Gastrocnemius medialis (tissue), 4 donors: Measurements from ENCODE around the gene HDAC7.

Source experiments
- POLR2A ChIP-seq, 2 donors: fragments of 450-650 bp; IDR thresholded peaks; one replicate each; pipeline ENCODE4 v1.6.1; 2017; ENCODE audit warnings: antibody characterized with exemption in 2 of 2, mild to moderate bottlenecking in 2 of 2, moderate library complexity in 2 of 2
- TF ChIP-seq, protein P1 (sequence below), 5 experiments: fragments of 450-650 bp in 3 of 5; fragments of 200-600 bp in 2 of 5; sonication (generic) in 2 of 5; IDR thresholded peaks in 4 of 5; conservative IDR thresholded peaks in 1 of 5; 1 replicate in 4 of 5; 2 replicates in 1 of 5; pipeline ENCODE4 v1.5.1; 2016 to 2019; ENCODE audit warnings: antibody characterized with exemption in 5 of 5, mild to moderate bottlenecking in 3 of 5, moderate library complexity in 3 of 5

DNA sequence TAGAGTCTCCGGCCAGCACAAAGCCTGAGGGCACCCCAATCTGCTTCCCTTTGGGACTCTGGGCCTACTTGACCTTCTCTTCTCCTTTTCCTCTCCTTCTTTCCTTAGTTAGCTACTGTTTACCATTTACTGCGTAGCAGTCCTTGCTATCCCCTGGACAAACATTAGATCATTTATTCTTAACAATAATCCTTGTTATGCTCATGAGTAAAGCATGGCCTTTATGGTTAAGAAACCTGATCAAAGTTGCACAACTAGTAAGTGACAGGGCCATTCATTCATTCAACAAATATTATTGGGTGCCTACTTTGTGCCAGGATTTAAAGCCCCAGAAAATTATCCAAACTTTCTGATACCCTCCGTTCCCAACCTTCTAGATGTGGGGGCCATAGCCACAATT, 3.2 kb upstream of the HDAC7 start:
- TF ChIP-seq, protein P1, sequence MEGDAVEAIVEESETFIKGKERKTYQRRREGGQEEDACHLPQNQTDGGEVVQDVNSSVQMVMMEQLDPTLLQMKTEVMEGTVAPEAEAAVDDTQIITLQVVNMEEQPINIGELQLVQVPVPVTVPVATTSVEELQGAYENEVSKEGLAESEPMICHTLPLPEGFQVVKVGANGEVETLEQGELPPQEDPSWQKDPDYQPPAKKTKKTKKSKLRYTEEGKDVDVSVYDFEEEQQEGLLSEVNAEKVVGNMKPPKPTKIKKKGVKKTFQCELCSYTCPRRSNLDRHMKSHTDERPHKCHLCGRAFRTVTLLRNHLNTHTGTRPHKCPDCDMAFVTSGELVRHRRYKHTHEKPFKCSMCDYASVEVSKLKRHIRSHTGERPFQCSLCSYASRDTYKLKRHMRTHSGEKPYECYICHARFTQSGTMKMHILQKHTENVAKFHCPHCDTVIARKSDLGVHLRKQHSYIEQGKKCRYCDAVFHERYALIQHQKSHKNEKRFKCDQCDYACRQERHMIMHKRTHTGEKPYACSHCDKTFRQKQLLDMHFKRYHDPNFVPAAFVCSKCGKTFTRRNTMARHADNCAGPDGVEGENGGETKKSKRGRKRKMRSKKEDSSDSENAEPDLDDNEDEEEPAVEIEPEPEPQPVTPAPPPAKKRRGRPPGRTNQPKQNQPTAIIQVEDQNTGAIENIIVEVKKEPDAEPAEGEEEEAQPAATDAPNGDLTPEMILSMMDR (IDR thresholded peaks at IDR 0.05 in 4 of 5, conservative IDR thresholded peaks at IDR 0.05 in 1 of 5): no peak
- no peak for TF ChIP-seq POLR2A (IDR thresholded peaks at IDR 0.05)
